ENCODE measurements around the gene ALOX5AP. TPM values are rescaled to one million over a fixed set of nuclear protein-coding genes. Genes with fewer than 3 reads are reported as not detected.

Gene ALOX5AP
- total RNA-seq, 1 donor from 2014 or later = not detected

- DNase-seq (ENCODE audit: low read depth, low spot score) = no peak
Measured at GRCh38 chr13:30714629-30715371, 20.5 kb upstream of the ALOX5AP start.

GRCh38 chr13:30715372-30715756, 20.0 kb upstream of the ALOX5AP start:
- DNase-seq (ENCODE audit: low read depth, low spot score) = no peak

DNA sequence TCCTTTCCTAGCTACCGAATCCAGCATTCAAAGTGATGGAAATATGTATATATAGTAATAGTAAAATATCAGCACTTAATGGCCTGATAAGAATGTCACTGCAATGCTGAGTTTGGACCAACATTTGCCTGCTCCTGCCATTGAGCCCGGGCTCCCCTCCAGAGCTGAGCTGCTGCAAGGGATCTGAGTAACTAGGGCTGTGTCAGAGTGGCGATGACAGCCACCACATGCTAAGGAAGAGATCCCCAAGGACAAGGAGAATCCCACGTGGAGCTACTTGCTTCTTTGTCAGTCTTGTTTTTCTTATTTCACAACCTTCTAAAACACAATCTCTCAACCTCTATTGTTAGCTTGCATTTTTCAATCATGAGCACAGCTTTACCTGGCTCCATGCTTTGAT, 19.5 kb upstream of the ALOX5AP start:
- DNase-seq (ENCODE audit: low read depth, low spot score) = no peak

DNA sequence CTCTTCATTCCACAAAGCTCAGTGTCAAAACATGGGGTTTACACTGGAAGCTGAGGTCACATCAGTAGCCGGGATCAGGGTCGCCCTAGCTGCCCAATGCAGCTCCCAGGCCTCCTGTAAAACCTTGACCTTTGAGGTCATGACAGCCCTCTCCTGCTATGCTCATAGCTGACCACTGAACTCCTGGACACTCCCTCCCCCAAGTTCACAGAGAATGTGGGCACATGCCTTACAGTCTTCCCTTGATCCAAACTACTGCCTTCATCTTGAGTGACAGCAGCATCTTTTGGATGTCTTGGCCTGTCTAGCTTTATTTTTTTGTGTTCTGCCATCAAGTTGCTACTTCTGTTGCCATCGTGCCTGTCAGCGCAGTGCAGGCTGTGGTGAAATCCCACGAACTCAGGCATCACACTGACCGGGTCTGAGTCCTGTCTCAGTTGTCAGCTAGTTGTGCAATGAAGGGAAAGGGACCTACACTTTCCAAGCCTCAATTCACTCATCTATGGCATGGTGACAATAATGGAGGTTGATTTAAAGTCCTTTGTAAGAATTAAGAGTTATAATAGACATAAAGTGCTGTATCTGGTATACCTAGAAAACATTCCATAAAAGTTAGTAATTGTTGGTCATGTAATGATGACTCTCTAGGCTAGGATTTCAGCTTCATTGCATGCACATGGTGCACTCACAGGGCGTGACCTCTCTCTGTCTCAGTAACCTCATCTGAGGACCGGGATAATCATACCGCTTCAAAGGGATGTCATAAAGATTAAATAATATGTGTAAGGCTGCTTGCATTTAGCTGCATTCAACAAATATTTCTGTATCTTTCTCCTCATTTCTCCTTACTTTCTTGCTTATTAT, 16.4 kb upstream of the ALOX5AP start:
- DNase-seq (ENCODE audit: low read depth, low spot score) = no peak

- DNase-seq (ENCODE audit: low read depth, low spot score) = no peak
Measured at GRCh38 chr13:30719525-30719914, 15.8 kb upstream of the ALOX5AP start.

DNA sequence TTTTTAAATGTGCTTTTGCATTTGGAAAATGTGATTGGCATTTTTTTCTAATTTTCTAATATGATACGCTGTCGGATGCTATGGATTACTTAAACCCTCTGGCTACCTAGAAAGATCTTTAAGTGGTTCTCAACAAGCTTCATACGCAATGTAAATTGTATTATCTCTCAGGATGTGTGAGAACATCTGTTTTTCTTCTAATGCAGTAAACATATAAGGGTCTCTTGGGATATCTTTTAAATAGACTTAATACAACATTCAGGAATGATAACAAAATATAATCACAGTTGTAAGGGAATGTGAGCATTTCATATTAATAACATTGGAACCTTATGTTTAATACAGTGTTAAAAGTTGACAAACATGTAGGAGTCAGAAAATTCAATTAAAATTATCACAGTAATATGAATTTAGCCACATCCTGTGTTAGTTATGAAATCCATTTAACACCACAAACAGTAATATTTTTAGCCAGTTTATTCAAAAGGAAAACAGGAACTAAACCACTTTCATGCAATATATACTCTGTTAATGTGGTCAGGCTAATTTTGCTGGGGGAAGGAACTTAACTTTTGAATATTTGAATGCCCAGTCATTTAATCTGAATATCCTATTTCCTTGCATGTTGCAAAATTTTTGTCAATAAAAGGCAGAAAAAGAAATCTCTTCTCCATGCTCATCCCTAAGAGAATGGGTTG, 15.0 kb upstream of the ALOX5AP start:
- DNase-seq (ENCODE audit: low read depth, low spot score) = no peak

- no peak for DNase-seq (ENCODE audit: low read depth, low spot score)
Measured at GRCh38 chr13:30721936-30722335, 13.4 kb upstream of the ALOX5AP start.

- no peak for DNase-seq (ENCODE audit: low read depth, low spot score)
Measured at GRCh38 chr13:30722361-30722760, 13.0 kb upstream of the ALOX5AP start.

- no peak for DNase-seq (ENCODE audit: low read depth, low spot score)
Measured at GRCh38 chr13:30724778-30725177, 10.6 kb upstream of the ALOX5AP start.

- DNase-seq (ENCODE audit: low read depth, low spot score) = no peak
Measured at GRCh38 chr13:30725326-30726085, 9.8 kb upstream of the ALOX5AP start.

DNA sequence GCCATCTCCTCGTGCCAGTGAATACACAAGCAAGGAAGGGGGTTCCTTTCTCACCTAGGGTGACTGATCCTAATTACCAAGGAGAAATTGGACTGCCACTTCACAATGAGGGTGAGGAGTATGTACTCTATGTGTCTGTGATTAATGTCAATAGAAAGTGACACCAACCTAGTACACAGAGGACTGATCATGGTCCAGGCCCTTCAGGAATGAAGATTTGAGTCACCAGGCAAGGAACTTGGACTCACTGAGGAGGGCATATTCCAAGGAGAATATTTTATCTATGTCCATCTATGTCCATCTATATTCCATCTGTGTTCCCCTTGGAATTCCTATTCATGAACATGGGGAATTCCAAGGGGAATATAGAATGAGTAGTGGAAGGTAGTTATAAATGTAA, 9.2 kb upstream of the ALOX5AP start:
- no peak for DNase-seq (ENCODE audit: low read depth, low spot score)

GRCh38 chr13:30727491-30728355, 7.6 kb upstream of the ALOX5AP start:
- no peak for DNase-seq (ENCODE audit: low read depth, low spot score)

DNA sequence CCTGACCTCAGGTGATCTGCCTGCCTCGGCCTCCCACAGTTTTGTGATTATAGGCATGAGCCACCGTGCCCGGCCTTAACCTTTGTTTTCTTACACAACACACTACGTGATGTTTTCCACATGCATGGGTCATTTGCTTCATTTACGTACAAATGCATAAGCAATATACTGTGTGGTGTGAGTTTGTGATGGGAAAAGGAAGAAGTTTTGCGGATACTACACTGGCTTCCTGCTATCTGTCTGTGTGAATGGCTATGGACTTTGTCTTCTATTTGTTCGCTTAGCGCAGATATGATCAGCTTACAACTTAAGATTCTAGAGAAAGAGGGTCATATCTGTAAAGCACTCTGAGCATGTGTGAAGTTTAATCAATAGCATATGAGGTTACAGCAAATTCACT, 5.5 kb upstream of the ALOX5AP start:
- DNase-seq (ENCODE audit: low read depth, low spot score) = no peak

GRCh38 chr13:30730526-30730925, 4.8 kb upstream of the ALOX5AP start:
- no peak for DNase-seq (ENCODE audit: low read depth, low spot score)

GRCh38 chr13:30731361-30732045, 3.8 kb upstream of the ALOX5AP start:
- no peak for DNase-seq (ENCODE audit: low read depth, low spot score)

DNA sequence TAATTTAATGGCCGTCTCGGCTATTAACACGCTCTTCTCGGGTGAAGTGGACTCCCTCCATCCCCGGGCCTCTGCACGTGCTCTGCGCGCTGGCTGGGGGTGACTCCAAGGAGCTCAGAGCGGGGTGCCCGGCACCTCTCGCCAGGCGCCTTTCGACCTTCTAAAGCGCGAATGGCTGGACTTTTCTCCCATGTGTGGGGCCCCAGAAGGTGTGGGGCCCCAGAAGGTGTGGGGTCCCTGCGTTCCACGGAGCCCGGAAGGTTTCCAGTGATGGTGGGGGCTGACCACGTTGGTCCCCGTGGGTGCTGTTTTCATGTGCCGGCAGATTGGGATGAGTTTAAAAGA, 3.3 kb upstream of the ALOX5AP start:
- DNase-seq (ENCODE audit: low read depth, low spot score) = no peak

DNA sequence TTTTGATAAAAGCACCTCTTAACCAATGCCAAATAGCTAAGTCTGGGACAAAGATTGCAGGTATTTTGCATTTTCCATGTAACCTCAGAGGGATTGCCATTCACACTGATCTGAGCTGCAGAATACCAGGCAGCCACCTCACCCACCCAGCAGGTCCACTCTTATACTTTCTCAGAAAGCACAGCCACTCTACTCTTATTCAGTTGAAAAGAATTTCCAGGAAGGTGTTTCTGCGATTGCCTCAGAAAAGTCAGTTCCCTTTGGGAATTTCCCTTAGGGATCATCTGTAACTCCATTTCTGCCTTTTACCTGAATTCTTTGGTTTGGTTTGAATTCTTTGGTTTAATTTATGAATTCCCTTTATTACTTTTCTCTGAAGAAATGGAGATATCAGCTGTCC, 904 bp upstream of the ALOX5AP start:
- no peak for DNase-seq (ENCODE audit: low read depth, low spot score)

- DNase-seq (ENCODE audit: low read depth, low spot score) = no peak
Measured at GRCh38 chr13:30735872-30736175, 481 bp downstream of the ALOX5AP start.

DNA sequence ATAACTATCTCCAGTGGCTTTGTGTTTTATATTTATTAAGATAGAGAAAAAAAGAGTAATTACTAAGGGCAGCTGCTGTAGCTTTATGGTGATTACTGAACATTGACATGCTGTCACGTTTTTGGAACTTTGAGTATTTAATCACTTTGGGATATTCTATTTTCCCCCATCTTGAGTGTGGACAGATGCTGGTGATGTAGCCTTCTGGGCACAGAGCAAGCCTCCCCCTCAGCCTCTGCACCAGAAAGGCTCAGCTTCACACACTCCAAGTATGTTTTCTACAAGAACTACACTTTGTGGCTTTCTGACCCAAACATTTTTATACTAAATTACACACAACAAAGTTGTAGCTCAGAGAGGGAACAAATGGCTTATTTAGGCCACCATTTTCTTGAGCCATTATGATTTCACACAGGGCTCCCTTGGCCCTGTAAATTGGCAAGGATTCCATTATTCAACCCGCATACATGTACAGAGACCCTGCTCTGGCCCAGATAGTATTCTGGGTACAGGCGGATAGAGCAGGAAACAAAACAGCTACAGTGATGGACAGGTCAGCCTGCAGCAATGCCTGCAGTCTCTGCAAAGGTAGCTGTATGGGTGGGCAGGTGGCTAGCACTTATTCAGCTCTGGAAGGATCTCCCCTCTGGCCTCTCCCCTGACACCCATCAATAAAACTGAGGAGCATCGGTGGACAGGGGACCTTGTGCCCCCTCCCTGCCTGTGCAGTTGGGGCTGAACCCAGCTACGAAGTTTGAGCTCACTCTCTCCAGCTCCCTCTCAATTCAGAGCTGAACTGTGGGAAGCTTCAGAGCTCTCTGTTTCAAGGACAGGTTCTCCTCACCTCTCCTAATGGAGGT, 1.3 kb downstream of the ALOX5AP start:
- DNase-seq (ENCODE audit: low read depth, low spot score) = no peak

Data from pulmonary artery endothelial cell (primary cell).